ENCODE results near the gene GRK5.

The GRK5 gene

DNA sequence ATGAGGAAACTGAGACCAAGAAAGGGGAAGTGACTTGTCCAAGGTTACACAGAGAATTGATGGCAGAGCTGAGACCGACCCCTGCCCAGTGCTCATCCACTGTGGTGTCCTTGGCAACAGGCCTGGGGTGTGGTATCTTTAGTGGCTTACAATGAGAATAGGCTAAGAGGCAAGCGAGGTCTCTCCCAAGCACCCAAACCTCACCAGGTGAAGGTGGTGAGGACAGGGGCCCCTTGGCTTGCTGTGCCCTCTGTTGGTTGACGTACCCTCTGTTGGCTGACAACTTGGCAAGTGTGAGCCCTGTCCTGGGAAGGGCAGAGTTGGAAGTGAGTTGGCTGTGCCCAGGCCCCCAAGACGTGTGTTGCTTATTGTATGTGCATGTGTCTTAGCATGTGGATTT is 166.9 kb downstream of the GRK5 start:
- DNase-seq (ENCODE audit: low read depth in 2 of 2, low spot score in 1 of 2), result no peak

DNA sequence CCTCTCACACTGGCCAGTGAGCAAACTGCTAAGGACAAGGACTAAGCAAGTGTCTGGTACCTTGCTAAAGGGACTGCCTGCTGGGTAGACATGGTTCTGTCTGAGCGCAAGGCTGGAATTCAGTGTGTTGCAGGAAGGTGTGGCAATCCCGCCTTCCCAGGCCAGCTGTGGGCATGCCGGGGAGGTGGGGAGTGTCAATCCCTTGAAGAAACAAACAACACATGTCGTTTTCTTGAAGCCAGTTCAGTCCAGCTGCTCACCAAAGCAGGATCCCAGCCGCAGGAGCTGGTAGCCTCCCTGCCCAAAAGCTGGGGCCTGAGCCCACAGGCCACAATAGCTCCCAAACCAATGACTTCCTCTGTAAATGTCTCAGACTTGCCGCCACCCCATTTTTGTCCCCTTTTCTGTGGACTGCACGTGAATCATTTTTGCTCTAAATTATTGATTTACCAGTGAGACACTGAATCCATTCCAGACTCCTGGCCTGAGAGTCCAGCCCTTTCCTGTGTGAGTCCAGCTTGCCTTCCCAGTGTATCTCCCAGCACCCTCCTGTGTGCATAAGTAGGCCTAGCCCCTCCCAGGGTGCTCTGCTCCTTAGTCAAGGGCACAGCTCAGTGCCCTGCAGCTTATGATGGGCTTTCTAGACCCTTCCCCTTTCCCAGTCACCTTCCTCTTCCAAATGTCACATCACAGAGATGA is 168.4 kb downstream of the GRK5 start:
- no peak for DNase-seq (ENCODE audit: low read depth in 2 of 2, low spot score in 1 of 2)

DNA sequence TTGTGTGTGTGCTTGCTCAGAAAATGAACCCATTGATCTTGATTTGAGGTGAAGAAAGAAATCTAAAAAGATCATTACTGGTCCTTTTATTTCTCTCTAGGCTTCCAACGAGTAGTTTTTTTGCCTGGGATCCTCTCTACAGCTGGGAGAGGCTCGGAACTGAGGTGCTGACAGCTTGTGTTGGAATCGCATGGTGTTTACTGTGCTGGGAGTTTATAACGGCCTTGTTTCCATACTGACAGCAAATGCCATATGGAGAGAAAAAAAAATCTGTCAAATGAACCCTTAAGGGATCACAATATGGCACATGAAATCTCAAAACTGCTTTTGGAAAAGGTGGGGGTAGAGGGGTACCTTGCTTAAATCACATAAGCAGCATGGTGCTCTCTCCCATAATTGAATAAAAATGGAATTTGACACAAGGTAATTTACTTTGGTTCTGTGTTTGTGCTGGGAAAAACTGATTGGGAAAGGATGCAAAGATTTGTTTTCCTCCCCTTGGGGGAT is 170.1 kb downstream of the GRK5 start:
- no peak for DNase-seq (ENCODE audit: low read depth in 2 of 2, low spot score in 1 of 2)

DNA sequence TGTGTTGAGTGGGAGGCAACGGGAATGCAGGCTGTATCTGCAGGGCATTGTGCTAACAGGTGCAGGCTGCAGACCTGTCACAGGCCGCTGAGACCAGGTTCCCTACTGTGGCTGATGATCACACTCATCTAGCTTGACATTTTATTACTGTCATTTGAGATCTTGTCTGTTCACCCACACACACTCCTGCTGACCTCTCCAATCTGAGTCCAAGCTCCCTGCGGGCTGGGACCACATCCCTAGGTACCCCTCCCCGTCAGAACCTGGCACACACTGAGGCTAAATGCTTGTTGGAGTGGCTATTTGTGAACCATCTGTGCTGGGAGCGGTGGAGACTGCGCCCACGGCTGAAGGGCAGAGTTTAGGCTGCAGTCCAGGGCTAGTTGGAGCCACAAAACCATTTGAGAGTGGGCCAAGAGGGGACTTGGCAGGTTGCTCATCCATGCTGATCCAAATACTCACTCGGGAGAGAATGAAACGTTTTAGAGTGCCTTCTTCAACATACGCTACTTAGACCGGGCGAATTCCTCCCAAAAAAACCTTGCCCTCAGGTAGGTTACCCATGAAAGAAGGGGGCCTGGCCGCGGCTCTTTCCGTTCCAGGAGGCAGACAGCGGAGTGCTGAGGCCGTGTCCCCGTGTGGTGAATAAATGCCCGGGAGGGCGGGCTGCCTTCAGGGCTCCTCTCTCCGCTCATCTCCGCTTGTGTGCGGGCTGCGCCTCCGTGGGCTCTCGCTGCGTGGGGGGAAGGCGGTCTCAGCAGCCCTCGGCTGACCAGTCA is 170.8 kb downstream of the GRK5 start:
- DNase-seq (ENCODE audit: low read depth in 2 of 2, low spot score in 1 of 2), result no peak

DNA sequence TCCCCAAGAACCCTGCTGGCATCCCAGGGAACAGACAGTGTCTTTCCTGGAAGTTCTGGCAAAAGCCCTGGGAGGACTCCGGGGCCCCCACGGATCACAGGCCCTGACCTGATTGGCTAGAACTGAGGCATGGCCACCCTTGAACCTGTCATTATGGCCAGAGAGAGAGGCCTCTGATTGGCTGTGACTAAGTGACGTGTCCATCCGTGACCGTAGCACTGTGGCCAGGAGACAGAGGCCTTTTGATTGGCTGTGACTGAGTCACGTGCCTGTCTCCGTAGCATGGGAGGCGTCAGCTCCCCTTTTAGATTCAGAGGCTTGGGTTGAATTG is 171.3 kb downstream of the GRK5 start:
- DNase-seq (ENCODE audit: low read depth in 2 of 2, low spot score in 1 of 2), result no peak

DNA sequence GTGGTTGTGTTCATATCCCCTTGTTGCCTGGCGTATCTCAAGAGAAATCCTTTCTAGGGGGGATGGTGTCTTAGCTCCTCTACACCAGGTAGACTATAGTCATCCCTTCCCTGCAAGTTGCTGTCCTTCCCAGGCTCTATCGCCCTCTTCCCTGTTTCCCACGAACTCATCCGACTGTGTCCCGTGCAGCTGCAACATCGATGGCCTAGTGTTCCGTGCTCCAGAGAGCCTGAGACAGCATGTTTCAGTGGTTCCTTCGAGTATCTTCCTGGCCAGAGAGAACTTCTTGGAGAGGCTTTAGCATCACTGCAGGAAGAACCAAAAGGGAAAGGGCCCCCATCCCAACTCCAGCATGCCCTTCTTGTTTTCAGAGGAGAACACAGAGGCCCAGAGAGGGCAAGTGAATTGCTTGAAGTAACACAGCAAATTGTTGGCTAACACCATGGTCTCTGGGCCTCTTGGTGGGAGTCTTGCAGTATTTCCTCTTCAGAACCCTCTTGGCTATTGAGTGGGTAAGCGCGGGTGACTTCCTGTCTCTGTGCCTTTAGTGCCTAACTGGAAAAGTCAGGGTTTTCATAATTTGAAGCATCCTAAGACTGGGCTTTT is 172.2 kb downstream of the GRK5 start:
- no peak for DNase-seq (ENCODE audit: low read depth in 2 of 2, low spot score in 1 of 2)

DNA sequence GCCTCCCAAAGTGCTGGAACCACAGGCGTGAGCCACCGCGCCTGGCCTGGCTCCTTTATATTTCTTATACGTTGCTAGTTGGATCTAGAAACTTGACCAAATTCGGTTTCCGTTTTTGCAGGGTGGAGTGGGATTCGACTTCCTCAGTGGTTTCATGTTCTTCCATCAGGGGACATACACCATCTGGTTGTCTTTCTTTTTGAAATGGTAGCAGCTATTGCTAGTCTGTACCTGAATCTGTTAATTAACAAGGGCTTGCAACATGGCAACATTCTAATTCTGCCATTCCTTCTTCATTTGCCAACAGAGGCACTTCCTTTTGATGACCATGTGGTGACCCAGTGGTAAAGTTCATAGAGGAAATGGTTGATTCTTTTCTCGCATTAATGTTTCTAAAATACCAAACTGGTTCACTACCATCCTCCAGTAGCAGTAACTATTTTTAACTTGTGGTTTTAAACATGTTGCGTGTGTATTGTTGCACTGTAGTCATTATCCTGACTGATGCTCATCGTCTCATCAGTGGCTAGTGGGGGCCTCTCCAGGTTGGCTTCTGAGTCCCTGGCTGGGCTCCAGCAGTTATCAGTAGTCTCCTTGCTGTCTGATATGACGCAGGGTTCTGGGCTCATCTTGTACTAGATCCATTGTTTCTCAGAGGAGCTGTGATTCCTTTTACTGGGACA is 175.9 kb downstream of the GRK5 start:
- DNase-seq (ENCODE audit: low read depth in 2 of 2, low spot score in 1 of 2), result no peak

DNA sequence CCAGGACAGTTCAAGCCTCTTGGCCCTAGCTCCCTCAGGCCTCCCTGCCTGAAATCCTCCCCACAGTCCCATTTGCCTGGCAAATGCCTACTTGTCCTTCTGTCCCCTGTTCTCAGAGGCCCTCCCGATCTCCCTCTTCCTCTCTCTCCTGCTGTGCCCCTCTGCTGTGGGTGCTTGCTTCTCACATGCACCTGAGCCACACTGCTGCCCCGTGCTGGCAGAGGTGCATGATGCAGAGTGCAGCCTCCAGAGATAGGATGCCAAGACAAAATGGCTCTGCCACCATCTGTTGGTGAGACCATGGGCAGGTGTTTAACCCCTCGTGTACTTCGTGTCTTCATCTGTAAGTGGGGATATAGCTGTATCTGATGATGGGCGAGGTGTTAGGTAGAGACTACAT is 176.8 kb downstream of the GRK5 start:
- no peak for DNase-seq (ENCODE audit: low read depth in 2 of 2, low spot score in 1 of 2)

DNA sequence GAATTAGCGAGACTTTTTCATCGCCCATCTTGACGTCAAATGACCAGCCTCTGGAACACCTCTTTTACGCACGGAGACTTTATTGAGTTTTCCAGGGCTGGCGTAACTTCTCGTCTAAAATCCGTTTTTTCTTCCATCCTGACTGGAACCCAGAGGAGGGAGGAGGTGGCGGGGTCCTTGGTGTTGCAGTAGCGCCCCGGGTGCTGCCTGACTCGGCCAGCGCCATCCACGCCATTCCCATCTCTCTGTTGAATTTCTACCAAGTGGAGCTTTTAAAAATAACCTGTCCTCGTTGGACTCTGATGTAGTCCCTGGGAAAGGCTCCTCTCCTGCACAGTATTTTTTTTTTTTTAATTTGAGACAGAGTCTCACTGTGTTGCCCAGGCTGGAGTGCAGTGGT is 179.3 kb downstream of the GRK5 start:
- DNase-seq (ENCODE audit: low read depth in 2 of 2, low spot score in 1 of 2), result no peak

DNA sequence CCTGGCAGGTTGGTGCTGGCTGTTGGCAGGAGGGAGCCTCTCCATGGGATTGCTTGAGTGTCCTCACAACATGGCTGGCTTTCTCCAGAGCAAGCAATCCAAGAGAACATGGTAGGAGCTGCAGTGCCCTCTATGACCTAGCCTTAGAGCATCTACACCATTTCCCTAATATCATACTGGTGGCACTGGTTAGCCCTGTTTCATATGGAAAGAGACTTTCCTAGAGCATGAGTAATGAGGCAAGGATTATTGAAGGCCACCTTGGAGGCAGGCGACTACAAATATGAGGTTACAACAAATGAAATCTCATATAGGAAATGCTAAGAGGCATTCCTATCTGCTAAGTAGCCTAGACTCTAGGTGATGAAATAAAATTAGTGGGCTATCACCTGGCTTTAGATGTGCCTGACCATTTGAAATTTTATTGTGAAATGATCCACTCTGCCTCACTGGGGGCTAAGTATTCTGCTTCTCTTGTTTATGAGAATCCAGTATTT is 181.5 kb downstream of the GRK5 start:
- DNase-seq (ENCODE audit: low read depth in 2 of 2, low spot score in 1 of 2), result no peak

DNA sequence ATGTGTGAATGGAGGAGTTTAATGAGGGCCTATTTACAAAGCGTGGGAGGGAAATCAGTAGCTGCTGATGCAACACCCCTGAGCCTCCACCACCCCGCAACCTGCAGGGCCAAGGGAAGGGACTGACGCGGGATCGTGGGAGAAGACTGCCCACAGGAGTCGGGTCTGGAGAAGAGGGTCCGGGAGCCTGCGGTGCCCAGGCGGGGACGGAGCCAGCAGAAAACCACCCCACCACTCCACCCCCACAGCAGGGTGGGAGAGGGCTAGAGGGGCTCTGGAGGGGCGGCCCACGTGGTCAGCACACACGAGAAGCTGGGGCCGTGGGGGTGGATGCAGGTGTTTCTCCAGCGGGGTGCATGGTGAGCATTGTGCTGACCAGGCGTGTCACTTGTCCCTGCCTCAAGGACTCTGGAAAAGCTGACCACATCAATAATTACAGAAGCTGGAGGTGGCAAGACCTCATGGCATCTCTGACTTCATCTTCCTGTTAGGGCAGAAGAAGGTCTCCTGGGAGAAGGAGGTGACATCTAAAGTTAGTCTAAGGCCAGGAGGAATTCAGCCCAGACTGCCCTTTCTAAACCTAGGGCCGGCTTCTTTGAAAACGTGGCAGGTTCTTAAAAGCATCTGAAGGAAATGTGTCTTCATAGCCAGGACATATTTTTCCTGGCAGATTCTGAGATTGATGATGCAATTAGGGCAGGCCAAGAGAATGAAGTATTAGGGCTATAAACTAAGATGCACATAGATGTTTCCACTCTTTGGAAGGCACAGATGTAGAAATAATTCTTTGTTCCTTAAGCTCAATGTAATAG is 184.3 kb downstream of the GRK5 start:
- no peak for DNase-seq (ENCODE audit: low read depth in 2 of 2, low spot score in 1 of 2)

DNA sequence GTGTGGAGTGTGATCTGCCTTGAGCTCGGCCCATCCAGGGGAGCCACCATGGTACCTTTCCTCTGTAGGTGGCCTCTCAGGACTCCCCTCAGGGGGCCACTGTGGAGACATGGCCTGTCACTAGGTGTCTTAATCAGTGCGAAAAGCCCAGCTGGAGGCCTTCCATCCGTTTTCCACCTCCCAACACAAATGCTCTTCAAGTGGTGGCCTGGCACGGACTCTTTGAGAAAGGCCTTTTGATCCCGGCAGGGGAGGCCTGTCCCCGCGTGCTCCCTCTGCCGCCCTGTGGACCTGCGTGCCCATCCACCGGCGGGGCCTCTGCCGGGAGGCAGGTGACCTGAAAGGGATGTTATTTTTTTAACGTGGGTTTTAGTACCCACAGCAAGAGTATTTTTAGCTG is 185.6 kb downstream of the GRK5 start:
- no peak for DNase-seq (ENCODE audit: low read depth in 2 of 2, low spot score in 1 of 2)

DNA sequence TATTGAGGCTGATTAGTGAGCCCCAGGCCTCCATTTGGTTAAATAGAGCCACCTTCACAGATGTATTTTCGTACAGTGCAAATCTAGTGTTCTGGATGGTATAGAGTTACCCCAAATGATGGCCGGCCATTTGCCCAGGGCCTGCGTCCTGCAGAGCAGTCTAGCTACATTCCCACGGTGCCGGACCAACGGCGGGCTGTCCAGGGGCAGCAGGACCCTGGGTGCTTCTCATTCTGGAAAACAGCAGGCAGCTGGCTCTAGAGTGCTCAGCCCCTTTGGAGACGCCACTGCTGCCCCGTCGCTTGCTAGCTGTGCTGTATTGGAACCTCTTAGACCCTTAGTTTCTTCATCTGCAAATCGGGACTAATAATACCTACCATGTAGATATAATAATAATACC is 186.1 kb downstream of the GRK5 start:
- no peak for DNase-seq (ENCODE audit: low read depth in 2 of 2, low spot score in 1 of 2)

DNA sequence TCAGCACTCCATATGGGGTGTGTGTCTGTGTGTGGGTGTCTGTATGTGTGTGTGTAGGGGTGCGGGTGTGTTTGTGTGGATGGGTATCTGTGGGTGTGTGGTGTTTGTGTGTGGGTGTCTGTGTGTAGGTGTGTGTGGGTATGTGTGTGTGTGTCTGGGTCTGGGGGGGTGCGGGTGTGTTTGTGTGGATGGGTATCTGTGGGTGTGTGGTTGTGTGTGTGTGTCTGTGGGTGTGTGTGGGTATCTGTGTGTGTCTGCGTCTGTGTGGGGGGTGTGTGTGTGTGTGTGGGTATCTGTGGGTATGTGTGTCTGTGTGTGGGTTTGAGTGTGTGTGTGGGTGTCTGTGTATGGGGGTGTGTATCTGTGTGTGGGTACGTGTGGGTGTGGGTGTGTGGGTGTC is 186.5 kb downstream of the GRK5 start:
- DNase-seq (ENCODE audit: low read depth in 2 of 2, low spot score in 1 of 2), result no peak

DNA sequence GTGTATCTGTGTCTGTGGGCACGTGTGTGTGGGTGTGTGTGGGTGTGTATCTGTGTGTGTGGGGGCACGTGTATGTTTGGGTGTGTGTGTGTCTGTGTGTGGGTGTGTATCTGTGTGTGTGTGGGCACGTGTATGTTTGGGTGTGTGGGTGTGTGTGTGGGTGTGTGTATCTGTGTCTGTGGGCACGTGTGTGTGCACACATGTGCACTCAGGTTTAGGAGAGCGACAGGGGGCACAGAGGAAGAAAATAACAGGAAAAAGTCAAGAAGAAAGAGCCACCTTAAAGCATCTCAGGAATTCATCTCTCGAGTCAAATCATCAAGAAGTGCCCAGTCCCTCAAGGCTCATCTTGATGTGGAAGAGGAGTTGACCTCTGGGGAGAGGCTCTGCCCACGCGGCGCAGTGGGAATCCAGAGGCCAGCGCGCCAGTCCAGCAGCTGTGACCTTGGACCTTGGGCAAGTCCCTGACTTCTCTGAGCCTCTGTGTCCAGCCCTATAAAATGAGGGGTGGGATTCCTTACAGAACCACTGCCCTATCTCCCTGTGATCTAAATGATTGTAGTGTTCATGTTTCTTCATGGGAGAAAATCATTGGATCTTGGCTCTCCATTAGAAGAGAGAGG is 187.4 kb downstream of the GRK5 start:
- DNase-seq (ENCODE audit: low read depth in 2 of 2, low spot score in 1 of 2), result no peak

DNA sequence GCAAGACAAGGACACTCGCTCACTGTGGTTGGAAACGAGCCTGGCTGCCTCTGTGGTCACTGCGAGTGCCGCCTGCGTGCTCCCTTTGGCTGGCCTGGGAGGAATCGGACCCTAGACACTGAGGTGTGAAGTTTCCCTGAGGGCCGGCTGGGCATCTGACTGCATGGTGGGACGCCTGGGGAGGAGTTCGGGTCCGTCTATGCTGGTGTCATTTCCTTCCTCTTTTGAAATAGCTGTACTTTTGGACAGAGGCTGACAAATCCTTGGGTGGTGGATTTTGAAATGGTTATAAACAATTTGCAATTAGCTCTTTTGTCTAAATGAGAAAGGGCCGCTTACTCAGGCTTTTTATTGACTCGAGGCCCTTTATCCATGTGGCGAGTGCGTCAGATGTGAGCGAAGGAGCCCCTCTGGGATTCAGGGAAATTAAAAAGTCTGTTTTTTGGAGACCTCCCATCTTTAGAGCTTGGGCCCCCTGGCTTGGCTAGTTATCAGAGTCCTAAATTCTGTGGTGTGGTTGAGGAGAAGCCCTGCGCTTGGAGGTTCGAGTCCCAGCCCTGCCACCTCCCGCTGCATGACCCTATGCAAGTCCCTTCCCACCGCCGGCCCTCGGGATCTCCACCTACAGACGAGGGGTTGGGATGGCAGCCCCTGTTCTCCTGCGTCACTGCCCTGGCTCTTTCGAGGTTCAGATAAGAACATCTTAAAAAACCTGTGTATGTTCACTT is 188.1 kb downstream of the GRK5 start:
- no peak for DNase-seq (ENCODE audit: low read depth in 2 of 2, low spot score in 1 of 2)

DNA sequence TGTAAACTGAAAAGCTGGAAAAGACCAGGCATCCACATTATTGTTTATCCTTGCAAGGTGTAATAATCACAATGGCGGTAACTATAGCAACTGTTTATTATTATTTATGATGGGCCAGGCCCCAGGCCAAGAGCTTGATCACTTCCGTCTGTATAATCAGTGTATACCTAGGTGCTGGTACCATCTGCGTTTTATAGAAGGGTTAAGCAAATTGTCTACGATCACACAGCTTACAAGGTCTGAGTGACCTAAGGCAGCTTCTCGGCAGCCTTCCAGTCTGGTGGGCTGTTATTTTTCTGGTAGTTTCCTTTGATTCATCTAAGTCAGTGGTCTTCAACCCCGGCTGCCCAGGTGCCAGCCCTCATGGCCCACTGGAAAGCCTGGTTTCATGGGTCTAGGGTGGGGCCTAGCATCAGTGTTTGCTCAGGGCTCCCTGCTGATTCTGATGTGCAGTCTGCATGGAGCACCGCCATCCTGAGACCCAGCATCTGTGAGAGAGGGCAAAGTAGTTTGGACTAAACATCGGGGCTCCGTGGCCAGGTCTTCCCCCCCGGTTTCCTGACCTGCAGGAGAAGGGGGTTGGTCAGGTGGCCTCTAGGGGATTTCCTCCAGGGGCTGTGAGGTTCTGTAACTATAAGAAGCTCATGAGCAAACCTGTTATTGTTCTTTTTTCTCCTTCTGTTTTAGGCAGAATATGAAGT is 188.8 kb downstream of the GRK5 start:
- DNase-seq (ENCODE audit: low read depth in 2 of 2, low spot score in 1 of 2), result no peak

DNA sequence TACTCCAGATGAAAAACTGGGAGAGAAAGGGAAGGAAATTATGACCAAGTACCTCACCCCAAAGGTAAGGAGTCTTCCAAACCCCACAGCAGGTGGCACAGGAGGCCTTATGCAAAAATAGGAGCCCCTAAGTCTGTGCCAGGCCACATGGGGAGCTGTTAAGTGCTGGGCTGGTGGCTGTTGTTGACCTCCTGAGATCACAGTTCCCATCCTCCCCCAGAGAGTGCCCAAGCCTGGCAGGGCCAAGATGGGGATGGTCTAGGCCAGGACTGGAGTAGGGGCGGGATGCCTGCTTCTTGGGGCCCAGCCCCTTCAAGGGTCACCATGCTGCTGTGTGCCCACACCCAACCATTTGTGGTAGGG is 189.3 kb downstream of the GRK5 start:
- DNase-seq (ENCODE audit: low read depth in 2 of 2, low spot score in 1 of 2), result no peak

DNA sequence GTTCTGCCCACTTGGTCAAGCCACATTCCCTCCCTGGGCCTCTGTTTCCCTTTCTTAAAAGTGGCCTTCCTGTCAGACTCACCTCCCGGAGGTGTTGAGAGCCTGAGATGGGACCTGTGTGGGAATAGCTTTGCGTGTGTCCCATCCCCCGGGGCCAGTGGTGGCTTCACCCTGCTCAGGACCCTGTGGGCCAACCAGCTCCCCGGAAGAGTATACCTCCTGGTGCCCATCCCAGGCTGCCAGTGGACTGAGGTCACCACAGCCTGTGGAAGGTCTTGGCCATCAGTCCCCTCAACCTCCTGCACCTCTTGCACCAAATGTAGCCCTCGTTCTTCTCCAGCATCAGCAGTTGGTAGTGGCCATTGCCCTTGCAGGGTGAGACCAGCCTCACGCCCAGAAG is 190.0 kb downstream of the GRK5 start:
- DNase-seq (ENCODE audit: low read depth in 2 of 2, low spot score in 1 of 2), result no peak

Measured in stimulated activated CD8-positive, alpha-beta memory T cell treated with anti-CD3 and anti-CD28 coated beads, Interleukin-4, amount 100 ng/mL, for 4 hours (primary cell).